Left kidney (tissue), 2 donors: Measurements from ENCODE around the gene SCAND1. TPM values are rescaled to one million over a fixed set of nuclear protein-coding genes. Genes with fewer than 3 reads are reported as not detected.
"Not testable (repeated sequence)": the region's sequence is repeated elsewhere in the genome, so short reads cannot be mapped to it uniquely, and the experiment has no call there.

ENCODE experiments used
- DNase-seq: peaks from one replicate; pipeline ENCODE4 v3.0.0-alpha.2; 2013
- polyA plus RNA-seq: library from polyadenylated mRNA; unstranded; fragments of 120-200 nt; gene quantifications from one replicate; pipeline ENCODE4 v1.2.1, GENCODE V29; 2013; ENCODE audit not compliant: insufficient read length

Gene SCAND1
- polyA plus RNA-seq, 1 donor = 23.9 TPM

DNA sequence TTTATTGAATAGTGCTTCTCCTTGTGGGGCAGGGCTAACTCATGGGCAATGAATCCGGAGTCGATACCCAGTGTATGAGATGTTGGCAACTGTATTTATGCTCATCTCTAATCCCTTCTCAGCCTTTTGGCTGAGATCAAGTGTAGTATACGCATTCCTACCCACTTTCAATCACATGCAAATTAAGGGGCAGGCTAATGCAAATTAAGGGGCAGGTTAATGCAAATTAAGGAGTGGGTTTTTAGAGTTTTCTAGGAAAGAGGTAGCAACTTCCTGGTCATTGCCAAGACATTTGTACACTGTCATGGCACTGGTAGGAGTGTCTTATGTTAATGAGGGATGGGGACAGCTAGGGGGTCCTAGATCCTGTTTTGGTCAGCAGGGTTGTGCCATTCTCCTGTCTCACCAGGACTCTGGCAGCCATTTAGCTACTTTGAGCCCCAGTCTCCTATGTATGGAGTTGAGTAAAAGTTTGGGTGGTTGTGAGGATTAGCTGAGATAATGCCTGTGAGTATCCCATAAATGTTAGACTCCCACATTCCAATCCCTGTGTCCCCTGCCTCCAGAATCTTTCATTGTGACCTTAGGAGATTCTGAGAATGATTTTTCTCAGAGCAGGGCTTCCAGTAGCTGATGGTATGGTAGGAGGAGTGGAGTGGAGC, 13.8 kb upstream of the SCAND1 start, which contains the start of gene CNBD2:
TSS of gene CNBD2 (plus strand) at position 612 of the 662 bp plus-strand sequence. CDS start 173 bp downstream, outside the sequence.
- no peak for DNase-seq

DNA sequence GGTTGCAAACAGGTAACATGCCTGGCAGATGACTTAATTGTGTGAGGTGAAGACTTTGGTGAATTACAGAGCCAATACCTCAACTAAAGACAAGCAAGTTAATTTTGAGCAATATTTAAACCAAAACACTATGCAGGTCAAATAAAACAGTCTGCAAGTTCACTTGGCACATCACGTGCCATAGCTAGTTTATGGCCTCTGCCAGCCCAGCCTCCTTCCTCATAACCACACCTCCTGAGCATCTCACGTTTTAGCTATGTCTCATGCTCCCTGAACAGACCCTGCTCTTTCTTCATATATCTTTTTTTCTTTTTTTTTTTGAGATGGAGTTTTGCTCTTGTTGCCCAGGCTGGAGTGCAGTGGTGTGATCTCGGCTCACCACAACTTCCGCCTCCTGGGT, 9.6 kb upstream of the SCAND1 start:
- no peak for DNase-seq

DNA sequence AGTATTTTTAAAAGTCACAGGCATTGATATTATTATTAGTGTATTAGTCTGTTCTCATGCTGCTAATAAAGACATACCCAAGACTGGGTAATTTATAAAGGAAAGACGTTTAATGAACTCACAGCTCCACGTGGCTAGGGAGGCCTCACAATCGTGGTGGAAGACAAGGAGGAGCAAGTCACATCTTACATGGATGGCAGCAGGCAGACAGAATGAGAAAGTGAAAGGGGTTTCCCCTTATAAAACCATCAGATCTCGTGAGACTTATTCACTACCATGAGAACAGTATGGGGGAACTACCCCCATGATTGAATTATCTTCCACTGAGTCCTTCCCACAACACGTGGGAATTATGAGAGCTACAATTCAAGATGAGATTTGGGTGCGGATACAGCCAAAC, 5.0 kb upstream of the SCAND1 start:
- DNase-seq = not testable (repeated sequence)

DNA sequence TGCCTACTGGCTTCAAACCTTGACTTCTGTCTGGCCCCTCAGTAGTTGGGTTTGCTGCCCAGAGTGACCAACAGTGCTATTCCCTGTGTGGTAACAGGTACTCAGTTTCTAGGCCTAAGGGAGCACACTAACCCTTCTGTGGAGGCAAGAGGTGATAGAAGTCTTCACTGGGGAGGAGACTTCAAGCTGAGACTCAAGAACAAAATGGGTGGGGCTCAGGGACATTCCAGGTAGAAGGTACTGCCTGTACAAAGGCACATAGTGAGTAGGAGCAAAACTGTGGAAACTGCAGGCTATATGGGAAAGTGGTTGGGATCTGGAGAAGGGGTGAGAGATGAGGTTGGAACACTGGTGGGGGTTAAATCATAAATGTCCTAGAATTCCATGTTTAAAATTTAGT, 2.3 kb upstream of the SCAND1 start:
- no peak for DNase-seq

DNA sequence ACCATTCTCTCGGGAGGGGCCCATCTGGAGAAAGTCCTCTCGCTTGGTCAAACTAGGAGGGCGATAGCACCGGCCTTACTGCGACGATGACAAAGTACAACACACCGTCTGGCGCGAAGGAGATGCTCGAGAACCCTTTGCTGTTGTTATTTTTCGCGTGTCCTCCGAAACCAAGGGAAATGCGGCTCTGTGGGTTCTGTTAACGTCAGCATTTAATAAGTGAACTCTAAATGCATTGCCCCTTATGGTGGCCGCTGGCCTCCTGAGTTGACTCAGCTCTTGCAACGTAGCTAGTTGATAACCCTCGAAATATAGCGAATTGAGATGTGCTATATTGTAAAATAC, 577 bp upstream of the SCAND1 start:
- DNase-seq = no peak

DNA sequence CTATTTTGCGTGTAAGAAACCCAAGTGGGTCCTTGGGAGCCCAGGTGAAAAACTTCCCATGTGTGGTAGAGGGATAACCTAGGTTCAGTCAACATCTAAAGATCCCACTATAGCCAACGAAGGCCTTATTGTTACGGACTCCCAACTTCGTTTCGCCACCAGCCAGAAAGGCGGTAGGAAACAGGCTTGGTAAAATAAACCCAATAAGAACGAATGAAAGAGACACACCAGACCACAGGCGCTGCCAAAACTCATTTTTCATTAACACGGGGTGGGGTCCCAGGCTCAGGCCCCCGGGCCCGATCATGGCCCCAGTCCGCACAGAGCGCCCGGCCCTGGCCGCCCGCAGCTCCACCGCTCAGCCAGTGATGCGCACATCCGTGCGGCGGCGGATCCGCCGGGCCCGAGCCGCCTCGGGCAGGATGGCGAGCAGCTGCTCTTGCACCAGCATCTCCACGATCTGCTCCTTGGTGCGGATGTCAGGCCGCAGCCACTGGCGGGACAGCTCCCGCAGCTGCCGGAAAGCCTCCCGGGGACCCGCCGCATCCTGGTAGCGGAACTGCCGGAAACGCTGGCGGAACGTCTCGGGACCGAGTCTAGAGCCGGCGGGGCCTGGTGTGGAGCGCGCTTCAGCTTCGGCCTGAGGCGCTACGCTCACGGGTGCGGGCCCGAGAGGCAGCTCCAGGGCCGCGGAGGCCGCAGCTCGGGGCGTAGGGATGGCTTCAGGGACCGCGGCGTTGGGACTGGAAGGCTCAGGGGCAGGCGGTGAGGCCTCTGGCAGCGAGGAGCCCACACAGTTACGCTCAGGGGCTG, 709 bp downstream of the SCAND1 start:
- no peak for DNase-seq

DNA sequence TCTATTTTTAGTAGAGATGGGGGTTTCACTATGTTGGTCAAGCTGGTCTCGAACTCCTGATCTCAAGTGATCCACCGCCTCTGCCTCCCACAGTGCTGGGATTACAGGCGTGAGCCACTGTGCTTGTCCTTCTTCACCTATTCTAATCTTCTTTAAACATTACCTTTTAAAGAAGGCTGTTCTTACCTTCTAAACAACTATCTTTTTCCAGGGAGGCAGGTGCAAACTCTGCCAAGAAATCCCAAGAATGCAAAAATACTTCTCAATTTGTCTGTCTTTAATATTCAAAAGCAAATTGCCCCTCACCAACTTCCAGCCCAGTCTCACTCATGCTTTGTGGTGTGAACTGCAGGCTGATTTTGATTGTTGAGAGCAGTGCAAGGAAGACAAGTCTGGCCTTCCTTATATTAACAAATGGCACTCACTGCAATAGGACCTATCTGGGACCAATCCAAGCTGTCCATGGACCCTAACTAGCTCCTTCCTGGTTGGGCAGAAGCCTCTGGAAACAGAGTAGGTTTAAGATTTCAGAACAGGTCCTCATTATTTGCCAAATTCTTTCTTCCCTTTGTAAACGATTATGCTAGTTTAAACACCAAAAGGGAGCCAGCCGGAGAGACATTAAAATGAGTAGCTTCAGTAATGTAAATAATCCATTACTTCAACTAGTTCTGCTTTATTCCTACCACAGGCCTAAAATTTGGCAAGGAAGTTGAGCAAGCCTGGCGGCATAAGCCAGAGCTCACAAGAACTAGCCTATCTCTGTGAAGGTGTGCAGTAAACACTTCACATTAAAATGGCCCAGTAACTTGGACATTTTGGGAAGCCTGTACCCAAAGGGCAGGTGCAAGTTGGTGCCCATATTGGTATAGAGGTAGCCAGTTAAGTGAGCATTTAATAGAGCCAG, 1.6 kb downstream of the SCAND1 start:
- no peak for DNase-seq

DNA sequence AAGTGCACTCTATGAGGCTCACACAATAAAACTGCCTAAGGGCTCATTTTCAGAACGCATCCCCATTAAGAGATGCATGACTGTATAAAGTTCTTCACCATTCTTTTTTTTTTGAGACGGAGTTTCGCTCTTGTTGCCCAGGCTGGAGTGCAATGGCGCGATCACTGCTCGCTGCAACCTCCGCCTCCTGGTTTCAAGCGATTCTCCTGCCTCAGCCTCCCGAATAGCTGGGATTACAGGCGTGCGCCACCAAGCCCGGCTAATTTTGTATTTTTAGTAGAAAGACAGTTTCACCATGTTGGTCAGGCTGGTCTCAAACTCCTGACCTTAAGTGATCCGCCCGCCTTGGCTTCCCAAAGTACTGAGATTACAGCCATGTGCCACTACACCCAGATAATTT, 2.2 kb downstream of the SCAND1 start:
- DNase-seq = not testable (repeated sequence)

DNA sequence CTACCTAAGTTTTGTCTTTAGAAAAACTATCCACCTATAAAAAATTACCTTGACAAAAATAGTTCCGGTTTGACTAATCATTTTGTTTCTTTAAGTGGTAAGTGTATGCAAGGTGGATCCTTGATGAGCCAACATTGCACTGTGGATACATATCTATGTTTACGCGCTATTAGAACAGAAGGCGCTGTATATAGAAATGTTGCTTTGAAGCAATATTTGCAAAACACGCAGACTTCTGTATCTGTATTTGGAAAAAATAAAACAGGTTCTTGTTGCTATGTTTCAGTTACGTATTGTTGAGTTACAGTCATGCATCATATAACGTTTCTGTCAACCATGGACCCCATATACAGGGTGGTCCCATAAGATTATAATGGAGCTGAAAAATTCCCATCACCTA, 4.2 kb downstream of the SCAND1 start:
- DNase-seq = no peak

DNA sequence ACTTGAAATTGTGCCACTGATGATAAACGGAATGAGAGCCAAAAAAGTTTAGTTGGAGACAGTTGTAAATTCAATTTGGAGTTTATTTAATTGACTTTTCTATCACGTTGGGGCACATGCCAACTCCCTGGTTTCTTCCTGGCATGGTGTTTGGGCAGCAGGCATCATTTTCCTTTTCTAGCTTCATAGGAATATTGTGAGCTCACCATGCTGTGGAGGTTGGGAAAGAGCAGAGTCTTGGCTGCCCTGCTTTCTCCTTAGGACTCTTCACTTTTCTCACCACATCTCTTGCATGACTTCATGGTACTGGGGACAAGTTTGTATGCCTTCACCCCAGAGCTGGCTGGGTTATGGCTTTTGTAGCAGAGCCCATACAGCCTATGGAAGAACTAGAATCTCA, 6.4 kb downstream of the SCAND1 start:
- no peak for DNase-seq

DNA sequence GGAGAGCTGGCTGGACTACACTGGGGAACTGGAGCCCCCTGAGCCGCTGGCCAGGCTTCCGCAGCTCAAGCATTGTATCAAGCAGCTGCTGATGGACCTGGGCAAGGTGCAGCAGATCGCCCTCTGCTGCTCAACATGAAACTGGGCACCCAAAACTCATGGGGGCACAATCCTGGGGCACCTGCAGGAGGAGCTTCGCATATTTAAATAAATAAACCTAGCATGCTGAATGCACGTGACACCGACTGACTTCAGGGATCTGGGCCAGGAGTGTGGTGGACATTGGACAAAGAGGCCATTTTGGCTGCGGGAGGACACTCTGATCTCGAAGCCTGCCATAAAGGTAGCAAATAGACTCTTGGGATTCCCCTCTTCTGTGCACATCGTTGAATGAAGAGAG, 6.8 kb downstream of the SCAND1 start:
- no peak for DNase-seq

DNA sequence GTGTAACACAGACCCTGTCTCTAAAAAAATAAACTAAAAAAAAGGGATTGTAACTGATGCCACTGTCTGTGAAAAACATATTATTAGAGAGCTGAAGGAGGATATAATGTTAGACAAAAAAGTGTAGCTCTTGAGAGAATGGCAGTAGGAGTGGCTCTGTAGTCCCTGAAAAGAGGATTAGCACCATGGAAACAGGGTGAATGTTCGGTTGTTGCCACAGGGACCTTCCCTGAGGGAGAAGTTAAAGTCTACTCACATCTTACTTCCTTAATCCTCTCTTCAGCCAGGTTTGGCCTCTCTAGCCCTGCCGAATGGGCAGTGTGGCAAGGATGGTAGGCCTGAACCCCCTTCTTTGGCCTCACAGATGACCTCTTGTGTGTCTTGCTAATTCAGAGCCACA, 12.1 kb downstream of the SCAND1 start:
- DNase-seq = no peak

DNA sequence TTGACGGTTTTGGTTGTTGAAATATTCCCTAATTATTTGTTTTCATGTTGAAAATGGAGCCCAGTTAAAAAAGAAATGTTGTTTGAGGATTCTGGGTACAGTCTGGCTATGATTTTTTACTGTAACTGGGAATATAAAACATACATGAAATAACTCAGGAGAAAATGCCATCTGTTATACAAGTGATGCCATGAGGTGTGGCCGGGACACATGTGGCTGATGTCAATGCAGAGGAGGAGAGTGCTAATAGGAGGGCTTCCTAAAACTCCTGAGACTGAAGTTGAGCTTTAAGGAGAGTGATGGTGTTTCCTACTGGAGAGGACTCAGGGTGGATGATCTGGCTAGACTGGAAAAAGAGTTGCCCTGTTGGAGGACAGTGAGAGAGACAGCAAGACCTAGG, 12.7 kb downstream of the SCAND1 start:
- DNase-seq = no peak

DNA sequence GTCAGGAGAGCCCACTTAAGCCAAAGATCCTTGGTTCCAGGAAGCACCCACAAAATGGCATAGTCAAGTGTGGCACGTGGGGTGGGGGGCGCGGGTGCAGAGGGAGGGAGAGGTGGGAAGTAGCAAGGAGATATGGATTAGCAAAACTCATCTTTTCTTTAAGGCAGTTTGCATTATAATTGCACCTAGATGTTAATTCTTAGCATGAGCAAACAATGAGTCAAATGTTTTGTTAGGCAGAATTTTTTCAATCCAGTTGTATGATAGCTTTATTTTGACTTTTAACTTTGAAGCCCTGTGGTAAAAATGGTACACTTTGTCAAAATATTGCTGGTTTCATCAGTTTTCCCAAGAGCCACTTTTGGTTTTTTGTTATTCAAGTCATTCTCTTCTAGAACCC, 15.0 kb downstream of the SCAND1 start:
- no peak for DNase-seq

DNA sequence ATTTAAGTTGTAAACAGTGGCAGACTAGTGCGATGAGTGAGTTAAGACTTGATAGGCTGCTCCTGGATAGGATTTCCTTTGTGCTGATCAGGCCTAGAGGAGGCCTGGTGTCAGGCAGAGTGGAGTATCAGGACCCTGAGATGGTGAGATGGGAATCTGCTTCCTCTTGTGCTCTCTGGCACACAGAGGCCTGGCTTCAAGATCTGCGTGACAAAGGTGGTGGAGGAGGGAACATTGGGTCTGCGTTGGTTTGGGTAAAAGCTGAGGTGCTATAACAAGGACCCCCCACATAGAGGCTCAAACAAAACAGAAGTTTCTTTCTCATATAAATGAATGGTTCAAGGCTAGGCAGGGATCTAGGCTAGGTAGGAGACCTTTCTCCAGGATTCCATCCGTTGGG, 20.3 kb downstream of the SCAND1 start:
- no peak for DNase-seq

DNA sequence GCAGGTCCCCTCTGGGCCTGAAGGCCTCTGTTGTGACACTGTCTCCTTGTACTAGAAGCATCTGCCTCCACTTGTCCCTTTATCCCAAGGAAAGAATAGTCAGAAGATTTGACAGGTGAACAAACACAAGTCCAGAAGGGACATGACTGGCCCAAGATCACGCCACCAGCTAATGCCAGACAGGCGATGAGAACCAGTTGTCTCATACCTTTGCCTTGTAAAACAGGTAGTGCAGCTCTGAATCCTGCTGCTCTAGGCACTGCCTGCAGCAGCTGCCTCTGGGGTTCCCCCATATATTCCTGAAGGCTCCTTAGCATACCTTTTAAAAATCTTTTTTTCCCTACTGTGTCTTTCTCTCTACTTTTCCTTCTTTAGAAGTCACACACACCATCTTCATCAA, 25.0 kb downstream of the SCAND1 start:
- no peak for DNase-seq

DNA sequence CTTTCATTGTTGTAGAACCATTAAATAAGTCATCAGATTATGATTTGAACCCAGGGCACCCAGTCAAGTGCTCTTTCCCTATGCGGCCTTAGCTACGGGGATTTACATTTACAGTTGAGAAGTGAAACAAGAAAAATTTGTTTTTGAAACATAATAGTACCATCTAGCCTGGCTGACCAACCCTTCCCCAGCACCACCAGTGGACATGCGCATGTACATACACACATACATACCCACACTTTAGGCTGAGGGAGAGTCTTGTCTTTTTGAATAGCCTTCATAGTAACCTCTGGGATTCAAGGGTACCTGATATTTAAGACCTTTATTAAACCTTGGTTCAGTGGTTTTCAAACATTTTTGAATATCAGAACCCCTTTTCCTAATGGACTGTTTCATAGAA, 33.8 kb downstream of the SCAND1 start:
- DNase-seq = no peak

DNA sequence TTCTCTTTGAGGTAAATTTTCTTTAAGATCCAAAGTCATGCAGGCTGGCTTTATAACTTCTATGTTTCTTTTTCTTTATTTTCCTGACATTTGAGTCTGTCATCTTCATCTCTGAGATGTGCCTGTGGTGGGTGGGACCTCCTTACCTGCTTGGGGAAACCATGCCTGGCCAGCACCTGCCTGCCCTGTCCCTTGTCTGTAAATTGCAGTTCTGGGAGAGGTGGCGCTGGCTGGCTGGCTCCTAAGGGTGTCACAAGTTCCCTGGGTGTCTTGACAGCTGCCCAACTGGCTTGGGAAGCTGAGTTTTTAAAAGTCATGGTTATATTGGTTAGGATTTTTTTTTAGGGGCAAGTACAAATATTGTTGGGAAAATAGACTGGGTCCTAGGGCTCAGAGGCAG, 36.3 kb downstream of the SCAND1 start:
- DNase-seq = no peak

DNA sequence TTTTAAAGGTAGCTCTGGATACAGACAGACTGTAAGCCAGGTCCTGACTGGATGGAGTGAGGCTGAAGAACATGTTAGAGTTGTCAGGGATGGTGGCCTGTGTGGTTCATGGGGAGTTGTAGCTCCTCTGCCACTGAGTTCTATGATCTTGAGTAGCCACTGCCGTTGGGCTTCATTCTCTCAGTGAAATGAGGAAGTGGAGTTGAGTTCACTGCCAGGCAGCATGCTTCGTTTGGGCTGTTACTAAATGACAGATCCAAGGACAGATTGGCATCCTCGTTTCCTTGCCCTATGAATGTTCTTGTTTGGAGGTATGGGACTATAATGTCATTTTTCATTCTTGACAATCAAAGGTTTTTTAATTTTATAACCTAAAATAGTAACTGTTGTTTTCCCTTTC, 37.2 kb downstream of the SCAND1 start:
- DNase-seq = no peak

DNA sequence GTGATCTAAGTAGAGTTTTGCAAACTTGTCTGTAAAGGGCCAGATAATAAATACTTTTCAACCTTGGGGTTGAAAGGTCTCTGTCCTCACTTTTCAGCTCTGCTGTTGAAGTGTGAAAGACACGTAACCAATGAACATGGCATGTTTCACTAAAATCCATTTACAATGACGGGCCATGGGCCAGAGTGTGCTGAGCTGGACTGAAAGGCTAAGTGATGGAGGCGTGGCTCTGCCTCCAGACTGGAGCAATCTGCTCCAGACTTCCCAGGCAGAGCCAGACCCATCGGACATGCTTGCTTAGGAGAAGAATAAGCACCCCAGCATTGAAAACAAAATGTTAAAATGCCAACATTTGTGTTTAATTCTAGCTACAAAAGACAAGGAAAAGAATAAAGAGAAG, 41.4 kb downstream of the SCAND1 start:
- DNase-seq = no peak

DNA sequence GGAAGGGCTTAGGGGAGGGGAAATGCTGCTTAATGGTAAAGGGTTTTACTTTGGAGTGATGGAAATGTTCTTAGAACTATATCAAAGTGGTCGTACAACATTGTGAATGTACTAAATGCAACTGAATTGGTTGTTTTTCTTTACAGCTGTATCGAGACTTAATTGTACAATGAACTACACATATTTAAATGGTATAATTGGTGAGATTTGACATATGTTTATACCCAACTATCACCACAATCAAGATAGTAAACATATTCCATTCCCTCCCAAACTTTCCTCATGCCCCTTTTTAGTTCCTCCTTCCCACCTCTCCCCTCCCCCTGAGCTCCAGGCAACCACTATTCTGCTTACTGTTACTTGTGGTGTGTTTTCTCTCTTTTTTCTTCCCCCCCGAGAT, 44.0 kb downstream of the SCAND1 start:
- no peak for DNase-seq

DNA sequence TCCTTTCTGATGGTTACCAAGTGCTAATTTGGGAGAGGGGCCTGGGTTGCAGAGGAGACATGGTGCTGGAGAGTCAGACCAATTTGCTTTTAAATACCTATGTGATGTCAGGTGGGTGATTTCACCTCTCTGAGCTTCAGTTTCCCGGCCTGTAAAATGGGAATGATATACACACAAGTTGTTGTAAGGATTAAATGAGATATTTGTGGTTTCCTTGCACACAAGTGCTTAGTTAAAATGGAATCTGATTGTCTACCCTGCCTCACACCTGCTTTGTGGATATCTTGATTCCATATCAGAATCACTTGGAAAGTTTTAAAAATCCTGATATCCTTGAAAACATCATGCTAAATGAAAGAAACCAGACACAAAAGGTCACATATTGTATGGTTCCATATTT, 44.5 kb downstream of the SCAND1 start:
- no peak for DNase-seq

DNA sequence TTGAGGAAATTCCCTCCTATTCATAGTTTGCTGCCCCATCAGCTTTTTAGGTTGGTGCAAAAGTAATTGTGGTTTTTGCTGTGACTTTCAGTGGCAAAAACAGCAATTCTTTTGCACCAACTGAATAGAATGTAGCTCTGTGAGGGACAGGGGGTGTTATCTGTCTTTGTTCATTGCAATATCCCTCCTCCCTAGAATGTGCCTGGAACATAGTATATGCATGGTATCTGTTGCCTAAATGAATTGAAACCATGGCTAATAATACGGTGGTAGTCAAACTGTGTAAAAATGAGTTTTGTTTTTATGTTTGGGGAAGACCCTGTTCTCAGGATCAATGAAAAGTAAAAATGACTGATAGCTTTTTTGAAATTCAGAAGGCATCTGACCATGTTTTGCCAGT, 45.1 kb downstream of the SCAND1 start:
- no peak for DNase-seq
